PC-9 (cell line): Measurements from ENCODE around the gene CTSD. TPM values are rescaled to one million over a fixed set of nuclear protein-coding genes. Genes with fewer than 3 reads are reported as not detected.

Experiments used
- BruUV-seq: library from RNA; stranded (reverse); fragments of 400-500 nt; replicated peaks from 2 replicates; lab custom pipeline; 2021; lab: Mats Ljungman, UMichigan
- CTCF ChIA-PET: fragments of 300-600 bp; sonication (Branson Sonifier 250); formaldehyde crosslinking; loops from one replicate; lab custom pipeline; 2022; ENCODE audit warnings: antibody characterized with exemption; lab: Charles Lee
- POLR2A ChIA-PET: fragments of 300-600 bp; sonication (Branson Sonifier 250); formaldehyde crosslinking; loops from one replicate; lab custom pipeline; 2022; ENCODE audit warnings: antibody characterized with exemption; ENCODE audit not compliant: unreplicated experiment; lab: Charles Lee
- DNase-seq, 2 experiments: peaks; one replicate each; pipeline versions ENCODE4 v3.0.0 to v3.0.0-alpha.2; 2015 to 2022; ENCODE audit warnings: mixed read lengths in 1 of 2
- H2AFZ ChIP-seq: fragments of 200-600 bp; sonication (generic); 2 replicates; pipeline ENCODE4 v1.8.1; 2017; ENCODE audit warnings: antibody characterized with exemption
- H3F3A ChIP-seq: fragments of 200-600 bp; sonication (generic); 2 replicates; pipeline ENCODE4 v1.8.1; 2017; ENCODE audit warnings: antibody characterized with exemption, mild to moderate bottlenecking, low read depth; ENCODE audit not compliant: insufficient read depth
- H3K27ac ChIP-seq: fragments of 200-600 bp; sonication (generic); 2 replicates; pipeline ENCODE4 v1.6.1; 2016; ENCODE audit warnings: mixed run types
- H3K27me3 ChIP-seq: fragments of 200-600 bp; sonication (generic); 2 replicates; pipeline ENCODE4 v1.6.1; 2016; ENCODE audit warnings: low read depth, mixed run types; ENCODE audit not compliant: insufficient read depth
- H3K36me3 ChIP-seq: fragments of 200-600 bp; sonication (generic); 2 replicates; pipeline ENCODE4 v1.6.1; 2016; ENCODE audit warnings: low read depth, mixed run types
- H3K4me1 ChIP-seq: fragments of 200-600 bp; sonication (generic); replicated peaks from 2 replicates; pipeline ENCODE4 v1.6.1; 2016; ENCODE audit warnings: mixed run types; ENCODE audit not compliant: insufficient read depth
- H3K4me2 ChIP-seq: fragments of 200-600 bp; sonication (generic); 2 replicates; pipeline ENCODE4 v1.6.1; 2017; ENCODE audit warnings: mixed run types
- H3K4me3 ChIP-seq: fragments of 200-600 bp; sonication (generic); 2 replicates; pipeline ENCODE4 v1.6.1; 2016; ENCODE audit warnings: mixed run types
- H3K79me2 ChIP-seq: fragments of 200-600 bp; sonication (generic); 2 replicates; pipeline ENCODE4 v1.6.1; 2017; ENCODE audit warnings: low read depth, mixed run types
- H3K9me2 ChIP-seq: fragments of 200-600 bp; sonication (generic); 2 replicates; pipeline ENCODE4 v1.8.1; 2017; ENCODE audit warnings: mild to moderate bottlenecking; ENCODE audit not compliant: insufficient read depth
- H3K9me3 ChIP-seq: fragments of 200-600 bp; sonication (generic); 2 replicates; pipeline ENCODE4 v1.8.1; 2016; ENCODE audit warnings: low read depth; ENCODE audit not compliant: insufficient read depth
- H4K20me1 ChIP-seq: fragments of 200-600 bp; sonication (generic); 2 replicates; pipeline ENCODE4 v1.8.1; 2017; ENCODE audit not compliant: insufficient read depth
- CTCF ChIP-seq: fragments of 200-600 bp; sonication (generic); conservative IDR thresholded peaks from 2 replicates; pipeline ENCODE4 v1.6.1; 2017; ENCODE audit warnings: mixed run types, antibody characterized with exemption, mild to moderate bottlenecking, moderate library complexity
- EZH2 ChIP-seq: fragments of 200-600 bp; sonication (generic); IDR thresholded peaks from 2 replicates; pipeline ENCODE4 v1.8.0; 2017; ENCODE audit warnings: antibody characterized with exemption, low read depth
- intact Hi-C: fragments of 100-400 bp; cut with micrococcal nuclease; formaldehyde crosslinking; loops from one replicate; pipeline ENCODE4 v1.10.0; 2022; ENCODE audit not compliant: unreplicated experiment
- total RNA-seq: library from RNA; stranded (reverse); gene quantifications from 2 replicates; pipeline ENCODE4 v1.2.3, GENCODE V29; 2021

Gene CTSD
- total RNA-seq, 1 experiment from 2014 or later = 735 TPM

- H3K4me1 ChIP-seq = no peaks in the 10 kb centered on the region
- ChIA-PET CTCF (no interaction called here), POLR2A (no interaction called here)
- no peaks in the 10 kb centered on the region for H3K9me2 ChIP-seq
- BruUV-seq = no TSS peak
- H4K20me1 ChIP-seq = no peaks in the 10 kb centered on the region
- no peak overlapping the region for H3K4me3 ChIP-seq
- intact Hi-C loops = no loop called here
- no peaks in the 10 kb centered on the region for H3K27me3 ChIP-seq
- H3K36me3 ChIP-seq = no peaks in the 10 kb centered on the region
- no peaks in the 10 kb centered on the region for H3K9me3 ChIP-seq
- no peak overlapping the region for H3K27ac ChIP-seq
- no peaks in the 10 kb centered on the region for H3F3A ChIP-seq
- H2AFZ ChIP-seq = no peak overlapping the region
- no peak overlapping the region for H3K4me2 ChIP-seq
- no peaks in the 10 kb centered on the region for H3K79me2 ChIP-seq
- DNase-seq = no peak
- TF ChIP-seq EZH2 (no peak), CTCF (no peak)
These were observed 48.5 kb downstream of the CTSD start for GRCh38 chr11:1714908-1715885.

GRCh38 chr11:1708716-1709115 lies 55.0 kb downstream of the CTSD start:
- no peak overlapping the region for H2AFZ ChIP-seq
- intact Hi-C loops = no loop called here
- CTCF ChIA-PET = interaction anchor here (0.7 kb wide), 1 partner anchor 56 kb away, joined by 17 read pairs; no protein-coding TSS in a partner anchor
- TF ChIP-seq CTCF (no peak), EZH2 (no peak)
- no peaks in the 10 kb centered on the region for H3K27me3 ChIP-seq
- POLR2A ChIA-PET = no interaction called here
- H3K27ac ChIP-seq = no peak overlapping the region
- H3K36me3 ChIP-seq = no peaks in the 10 kb centered on the region
- peaks cover 22% of the 10 kb centered on the region for H3F3A ChIP-seq
- H3K79me2 ChIP-seq = no peaks in the 10 kb centered on the region
- H3K9me3 ChIP-seq = no peaks in the 10 kb centered on the region
- peaks cover 27% of the 10 kb centered on the region for H3K4me1 ChIP-seq
- no peaks in the 10 kb centered on the region for H4K20me1 ChIP-seq
- BruUV-seq = no TSS peak
- H3K4me2 ChIP-seq = no peak overlapping the region
- no peak for DNase-seq
- H3K4me3 ChIP-seq = no peak overlapping the region
- H3K9me2 ChIP-seq = no peaks in the 10 kb centered on the region

GRCh38 chr11:1707751-1708150 lies 56.0 kb downstream of the CTSD start:
- Histone ChIP-seq H4K20me1 (no peaks in the 10 kb centered on the region), H2AFZ (no peak overlapping the region), H3K9me3 (no peaks in the 10 kb centered on the region), H3K36me3 (no peaks in the 10 kb centered on the region), H3K4me1 (peaks cover 27% of the 10 kb centered on the region), H3K79me2 (no peaks in the 10 kb centered on the region), H3K27me3 (no peaks in the 10 kb centered on the region), H3K9me2 (no peaks in the 10 kb centered on the region), H3K4me2 (no peak overlapping the region), H3K27ac (no peak overlapping the region), H3K4me3 (no peak overlapping the region), H3F3A (peaks cover 22% of the 10 kb centered on the region)
- TF ChIP-seq EZH2 (no peak), CTCF (no peak)
- ChIA-PET POLR2A (interaction anchor here (0.6 kb wide), 1 partner anchor 13 kb away, joined by 25 read pairs; no protein-coding TSS in a partner anchor), CTCF (no interaction called here)
- no TSS peak for BruUV-seq
- DNase-seq = no peak
- intact Hi-C loops = no loop called here
